Activated naive CD4-positive, alpha-beta T cell treated with anti-CD3 and anti-CD28 coated beads, Interleukin-2, amount 50 U/mL, for 72 hours (primary cell): ENCODE results near the gene LYZL2. TPM values are rescaled to one million over a fixed set of nuclear protein-coding genes. Genes with fewer than 3 reads are reported as not detected.
"Not testable (repeated sequence)": the region's sequence is repeated elsewhere in the genome, so short reads cannot be mapped to it uniquely, and the experiment has no call there.

Experiments
- ATAC-seq, 2 donors: fragments of 150-1000 bp; cut with Tn5 transposase; 2 replicates each; pipeline ENCODE4 v1.10.0; 2021; ENCODE audit warnings: mild to moderate bottlenecking in 2 of 2, moderate library complexity in 2 of 2
- DNase-seq, 2 donors: peaks; one replicate each; pipeline ENCODE4 v3.0.0; 2021 to 2022; ENCODE audit warnings: low spot score in 2 of 2
- H3K27ac Mint-ChIP-seq, 2 donors: one replicate each; pipeline ENCODE4 v1.8.0; 2022; ENCODE audit warnings: mild to moderate bottlenecking in 2 of 2, mixed read lengths in 2 of 2
- H3K36me3 Mint-ChIP-seq, 2 donors: one replicate each; pipeline ENCODE4 v1.8.0; 2022; ENCODE audit warnings: mixed read lengths in 2 of 2
- H3K9me3 Mint-ChIP-seq, 2 donors: one replicate each; pipeline ENCODE4 v1.8.0; 2022; ENCODE audit warnings: mixed read lengths in 2 of 2
- total RNA-seq, 2 donors: library from RNA; stranded (reverse); gene quantifications; one replicate each; pipeline ENCODE4 v1.2.3, GENCODE V29; 2022

Gene LYZL2
- not detected for total RNA-seq

DNA sequence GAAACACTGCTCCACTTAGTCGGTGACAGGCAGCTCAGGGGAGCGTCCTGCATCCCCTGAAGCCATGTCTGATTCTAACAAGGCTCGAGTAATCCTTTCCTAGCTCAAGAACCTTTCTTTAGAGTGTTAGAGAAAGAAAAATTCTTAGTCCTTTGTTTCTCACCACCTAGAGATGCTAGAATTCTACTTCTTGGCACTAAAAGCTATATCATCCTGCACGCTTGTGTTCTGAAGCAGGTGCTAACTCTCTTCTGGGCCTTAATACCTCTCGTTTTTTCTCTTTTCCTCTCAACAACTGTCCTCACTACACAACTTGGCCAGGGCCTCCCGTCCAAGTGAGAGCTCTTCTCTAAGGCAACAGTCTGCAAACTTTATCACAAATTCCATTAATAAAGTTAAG lies at the start of gene LYZL2:
Gene LYZL2 (minus strand): TSS at position 101 of the 400 bp plus-strand sequence. CDS start 2,838 bp downstream, outside the sequence.
- Mint-ChIP-seq H3K27ac (no peak within 1 kb of the TSS), H3K9me3 (no peaks in the 10 kb centered on the region), H3K36me3 (no peaks in the 10 kb centered on the region)
- no peak for DNase-seq
- no peak for ATAC-seq

GRCh38 chr10:30677616-30678015 lies 48.1 kb upstream of the LYZL2 start:
- peaks cover 12% of the 10 kb centered on the region in 2 donors for H3K36me3 Mint-ChIP-seq
- not testable (repeated sequence) for DNase-seq, H3K27ac Mint-ChIP-seq, H3K9me3 Mint-ChIP-seq
- ATAC-seq = peak in 1 of 2 donors; percentile 59

GRCh38 chr10:30677146-30677545 lies 47.6 kb upstream of the LYZL2 start:
- H3K27ac Mint-ChIP-seq, H3K9me3 Mint-ChIP-seq, ATAC-seq, DNase-seq: not testable (repeated sequence)
- H3K36me3 Mint-ChIP-seq = peaks cover 12% of the 10 kb centered on the region in 2 donors

- Mint-ChIP-seq H3K27ac (no peak overlapping the region), H3K9me3 (peaks cover 9 to 10% of the 10 kb centered on the region in 2 donors), H3K36me3 (peaks cover 12% of the 10 kb centered on the region in 2 donors)
- DNase-seq = no peak
- ATAC-seq = peak in 1 of 2 donors; percentile 18
These were observed 46.5 kb upstream of the LYZL2 start for GRCh38 chr10:30675791-30676718.

- Mint-ChIP-seq H3K9me3 (peaks cover 1 to 4% of the 10 kb centered on the region in 2 donors), H3K27ac (no peak overlapping the region), H3K36me3 (peaks cover 1 to 4% of the 10 kb centered on the region in 2 donors)
- no peak for DNase-seq
- ATAC-seq = no peak
These were observed 45.2 kb upstream of the LYZL2 start for GRCh38 chr10:30674796-30675195.

- DNase-seq, ATAC-seq, H3K36me3 Mint-ChIP-seq, H3K27ac Mint-ChIP-seq, H3K9me3 Mint-ChIP-seq: not testable (repeated sequence)
These were observed 43.7 kb upstream of the LYZL2 start for GRCh38 chr10:30673262-30673661.

GRCh38 chr10:30672338-30672737 lies 42.8 kb upstream of the LYZL2 start:
- peak in 1 of 2 donors; percentile 30 for ATAC-seq
- not testable (repeated sequence) for H3K36me3 Mint-ChIP-seq, H3K9me3 Mint-ChIP-seq, DNase-seq, H3K27ac Mint-ChIP-seq

GRCh38 chr10:30671026-30671616 lies 41.6 kb upstream of the LYZL2 start:
- ATAC-seq (peak; percentile 65 to 70), DNase-seq (peak in 1 of 2 donors; percentile 39)
- Mint-ChIP-seq H3K36me3 (no peaks in the 10 kb centered on the region), H3K27ac (peak overlapping the region in 1 of 2 donors; percentile 32), H3K9me3 (no peaks in the 10 kb centered on the region)

DNA sequence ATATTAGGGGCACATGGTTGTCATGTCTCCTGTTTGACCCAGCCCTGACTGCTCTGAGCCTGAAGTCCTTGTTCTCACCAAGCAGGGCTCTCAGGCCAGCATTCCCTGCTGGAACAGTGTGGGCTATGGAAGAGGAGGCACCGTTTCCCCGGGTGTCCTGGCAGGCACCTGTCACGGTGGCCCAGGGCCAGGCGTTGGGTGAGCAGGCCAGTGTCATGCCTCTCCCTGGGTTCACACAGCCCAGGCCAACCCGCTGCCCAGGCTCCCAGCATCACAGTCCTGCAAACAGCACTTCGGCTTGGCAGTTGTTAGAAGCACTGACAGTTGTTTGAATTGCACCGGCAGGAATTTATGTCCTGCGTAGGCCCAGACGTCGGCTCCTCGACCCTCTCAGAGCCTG lies 38.4 kb upstream of the LYZL2 start:
- DNase-seq, H3K27ac Mint-ChIP-seq, ATAC-seq, H3K9me3 Mint-ChIP-seq, H3K36me3 Mint-ChIP-seq: not testable (repeated sequence)

- ATAC-seq, H3K27ac Mint-ChIP-seq, H3K9me3 Mint-ChIP-seq, H3K36me3 Mint-ChIP-seq, DNase-seq: not testable (repeated sequence)
These were observed 33.9 kb upstream of the LYZL2 start for GRCh38 chr10:30663403-30663802.

- DNase-seq (no peak), ATAC-seq (no peak)
- H3K27ac Mint-ChIP-seq = no peak overlapping the region
- H3K36me3 Mint-ChIP-seq = no peaks in the 10 kb centered on the region
- H3K9me3 Mint-ChIP-seq = no peaks in the 10 kb centered on the region
These were observed 33.3 kb upstream of the LYZL2 start for GRCh38 chr10:30662814-30663213.

GRCh38 chr10:30660314-30660713 lies 30.8 kb upstream of the LYZL2 start:
- H3K27ac Mint-ChIP-seq, DNase-seq, ATAC-seq, H3K36me3 Mint-ChIP-seq, H3K9me3 Mint-ChIP-seq: not testable (repeated sequence)

- no peak overlapping the region for H3K27ac Mint-ChIP-seq
These were observed 26.7 kb upstream of the LYZL2 start for GRCh38 chr10:30656233-30656632.

GRCh38 chr10:30655001-30655400 lies 25.4 kb upstream of the LYZL2 start:
- not testable (repeated sequence) for H3K9me3 Mint-ChIP-seq, DNase-seq, ATAC-seq

More at GRCh38 chr10:30656233-30656632, 26.7 kb upstream of the LYZL2 start:
- DNase-seq = no peak
- Mint-ChIP-seq H3K9me3 (no peaks in the 10 kb centered on the region), H3K36me3 (no peaks in the 10 kb centered on the region)
- no peak for ATAC-seq

GRCh38 chr10:30651470-30652397 lies 22.2 kb upstream of the LYZL2 start:
- not testable (repeated sequence) for H3K9me3 Mint-ChIP-seq, DNase-seq, H3K27ac Mint-ChIP-seq, H3K36me3 Mint-ChIP-seq
- peak; percentile 34 to 62 for ATAC-seq

More at GRCh38 chr10:30655001-30655400, 25.4 kb upstream of the LYZL2 start:
- not testable (repeated sequence) for H3K27ac Mint-ChIP-seq, H3K36me3 Mint-ChIP-seq

GRCh38 chr10:30647089-30647488 lies 17.5 kb upstream of the LYZL2 start:
- no peaks in the 10 kb centered on the region for H3K9me3 Mint-ChIP-seq
- peak; percentile 59 to 68 for ATAC-seq
- no peaks in the 10 kb centered on the region for H3K36me3 Mint-ChIP-seq
- no peak overlapping the region for H3K27ac Mint-ChIP-seq
- no peak for DNase-seq
